Measurements from ENCODE around the gene MTFR2. TPM values are rescaled to one million over a fixed set of nuclear protein-coding genes. Genes with fewer than 3 reads are reported as not detected.

Gene MTFR2
- total RNA-seq, 1 donor from 2014 or later = 0.79 TPM

GRCh38 chr6:136265101-136265500 is 15.0 kb upstream of the MTFR2 start:
- Histone ChIP-seq H3K36me3 (ENCODE audit: control insufficient read depth, insufficient read depth, low read length) (peaks cover 13% of the 10 kb centered on the region), H3K27me3 (ENCODE audit: control insufficient read depth, insufficient read depth, low read length) (no peaks in the 10 kb centered on the region), H3K4me3 (ENCODE audit: low read depth, low read length) (no peak overlapping the region)
- no peak for FAIRE-seq
- TF ChIP-seq CTCF (IDR thresholded peaks at IDR 0.05; ENCODE audit: insufficient read depth, low read length, severe bottlenecking) = no peak
- DNase-seq (ENCODE audit: low read depth) = no peak

GRCh38 chr6:136262940-136263339 is 12.8 kb upstream of the MTFR2 start:
- no peak for FAIRE-seq
- H3K36me3 ChIP-seq (ENCODE audit: control insufficient read depth, insufficient read depth, low read length) = peaks cover 9% of the 10 kb centered on the region
- DNase-seq (ENCODE audit: low read depth) = no peak
- no peaks in the 10 kb centered on the region for H3K27me3 ChIP-seq (ENCODE audit: control insufficient read depth, insufficient read depth, low read length)
- no peak overlapping the region for H3K4me3 ChIP-seq (ENCODE audit: low read depth, low read length)
- TF ChIP-seq CTCF (IDR thresholded peaks at IDR 0.05; ENCODE audit: insufficient read depth, low read length, severe bottlenecking) = no peak

- DNase-seq (ENCODE audit: low read depth) (no peak), FAIRE-seq (no peak)
- no peaks in the 10 kb centered on the region for H3K27me3 ChIP-seq (ENCODE audit: control insufficient read depth, insufficient read depth, low read length)
- TF ChIP-seq CTCF (IDR thresholded peaks at IDR 0.05; ENCODE audit: insufficient read depth, low read length, severe bottlenecking) = no peak
- H3K36me3 ChIP-seq (ENCODE audit: control insufficient read depth, insufficient read depth, low read length) = peaks cover 2% of the 10 kb centered on the region
- no peak overlapping the region for H3K4me3 ChIP-seq (ENCODE audit: low read depth, low read length)
These were observed 4.8 kb upstream of the MTFR2 start for GRCh38 chr6:136254851-136255466.

GRCh38 chr6:136253734-136254133 is 3.6 kb upstream of the MTFR2 start:
- FAIRE-seq (no peak), DNase-seq (ENCODE audit: low read depth) (no peak)
- TF ChIP-seq CTCF (IDR thresholded peaks at IDR 0.05; ENCODE audit: insufficient read depth, low read length, severe bottlenecking) = no peak
- Histone ChIP-seq H3K27me3 (ENCODE audit: control insufficient read depth, insufficient read depth, low read length) (no peaks in the 10 kb centered on the region), H3K4me3 (ENCODE audit: low read depth, low read length) (no peak overlapping the region), H3K36me3 (ENCODE audit: control insufficient read depth, insufficient read depth, low read length) (no peaks in the 10 kb centered on the region)

- TF ChIP-seq CTCF (IDR thresholded peaks at IDR 0.05; ENCODE audit: insufficient read depth, low read length, severe bottlenecking) = no peak
These were observed 2.3 kb upstream of the MTFR2 start for GRCh38 chr6:136252441-136252840.

GRCh38 chr6:136251394-136251793 is 1.3 kb upstream of the MTFR2 start:
- DNase-seq (ENCODE audit: low read depth) (no peak), FAIRE-seq (no peak)
- Histone ChIP-seq H3K4me3 (ENCODE audit: low read depth, low read length) (no peak overlapping the region), H3K27me3 (ENCODE audit: control insufficient read depth, insufficient read depth, low read length) (no peaks in the 10 kb centered on the region), H3K36me3 (ENCODE audit: control insufficient read depth, insufficient read depth, low read length) (no peaks in the 10 kb centered on the region)
- TF ChIP-seq CTCF (IDR thresholded peaks at IDR 0.05; ENCODE audit: insufficient read depth, low read length, severe bottlenecking) = no peak

More at GRCh38 chr6:136252441-136252840, 2.3 kb upstream of the MTFR2 start:
- no peak overlapping the region for H3K4me3 ChIP-seq (ENCODE audit: low read depth, low read length)
- no peak for FAIRE-seq
- no peaks in the 10 kb centered on the region for H3K36me3 ChIP-seq (ENCODE audit: control insufficient read depth, insufficient read depth, low read length)
- DNase-seq (ENCODE audit: low read depth) = no peak
- H3K27me3 ChIP-seq (ENCODE audit: control insufficient read depth, insufficient read depth, low read length) = no peaks in the 10 kb centered on the region
